ENCODE results near the gene INHBA.

- TF ChIP-seq SIN3A (IDR thresholded peaks at IDR 0.05; ENCODE audit: borderline replicate concordance, insufficient read depth, low read length) (no peak), REST (IDR thresholded peaks at IDR 0.05; ENCODE audit: insufficient read depth in 1 of 2, low read depth in 2 of 2, low read length in 2 of 2) (no peak), POLR2AphosphoS5 (IDR thresholded peaks at IDR 0.05; ENCODE audit: low read depth, low read length) (no peak), TAF1 (IDR thresholded peaks at IDR 0.05; ENCODE audit: borderline replicate concordance, insufficient read depth, low read length) (no peak)
Observed at GRCh38 chr7:41735206-41735605, 32.3 kb upstream of the INHBA start.
